SK-N-SH treated with all-trans-retinoic acid at 6 μM for 48 hours (cell line): ENCODE results near the gene FRYL.

ENCODE experiments used
- ATAC-seq: fragments of 200-7000 bp; cut with Tn5 transposase; 3 replicates; pipeline ENCODE4 v1.9.1; 2020; ENCODE audit warnings: mild to moderate bottlenecking, moderate library complexity
- ARNTL ChIP-seq: fragments of 450-650 bp; formaldehyde crosslinking; IDR thresholded peaks from 2 replicates; pipeline ENCODE4 v1.5.0; 2020; ENCODE audit warnings: low read depth, mild to moderate bottlenecking, moderate library complexity, borderline replicate concordance
- CSDC2 ChIP-seq: fragments of 250-450 bp; sonication (Bioruptor Pico); IDR thresholded peaks from 2 replicates; pipeline ENCODE4 v1.5.0; 2020; ENCODE audit warnings: mild to moderate bottlenecking, moderate library complexity
- ESRRG ChIP-seq: fragments of 250-450 bp; sonication (Bioruptor Pico); IDR thresholded peaks from 2 replicates; pipeline ENCODE4 v1.6.1; 2021; ENCODE audit warnings: mild to moderate bottlenecking
- GLIS3 ChIP-seq: fragments of 250-450 bp; sonication (Bioruptor Pico); IDR thresholded peaks from 2 replicates; pipeline ENCODE4 v1.5.0; 2020; ENCODE audit warnings: mild to moderate bottlenecking, moderate library complexity
- ISL1 ChIP-seq: fragments of 250-450 bp; sonication (Bioruptor Pico); IDR thresholded peaks from 2 replicates; pipeline ENCODE4 v2.1.2; 2022; ENCODE audit warnings: mild to moderate bottlenecking, moderate library complexity
- OSR1 ChIP-seq: fragments of 250-450 bp; sonication (Bioruptor Pico); IDR thresholded peaks from 2 replicates; pipeline ENCODE4 v1.8.0; 2022; ENCODE audit warnings: moderate library complexity, mild to moderate bottlenecking, inconsistent platforms
- PPARA ChIP-seq: fragments of 250-450 bp; sonication (Bioruptor Pico); IDR thresholded peaks from 2 replicates; pipeline ENCODE4 v1.5.0; 2020; ENCODE audit warnings: mild to moderate bottlenecking, borderline replicate concordance
- RARB ChIP-seq: fragments of 250-450 bp; sonication (Bioruptor Pico); IDR thresholded peaks from 2 replicates; pipeline ENCODE4 v1.8.0; 2021; ENCODE audit warnings: mild to moderate bottlenecking, moderate library complexity
- SNAI2 ChIP-seq: fragments of 250-450 bp; sonication (Bioruptor Pico); IDR thresholded peaks from 2 replicates; pipeline ENCODE4 v1.5.0; 2020; ENCODE audit warnings: mild to moderate bottlenecking, moderate library complexity
- TCF4 ChIP-seq: fragments of 250-450 bp; sonication (Bioruptor Pico); IDR thresholded peaks from 2 replicates; pipeline ENCODE4 v1.8.0; 2021; ENCODE audit warnings: mild to moderate bottlenecking, moderate library complexity, borderline replicate concordance
- ZC3H10 ChIP-seq: fragments of 250-450 bp; sonication (Bioruptor Pico); IDR thresholded peaks from 2 replicates; pipeline ENCODE4 v1.5.1; 2021; ENCODE audit warnings: mild to moderate bottlenecking, moderate library complexity
- ZFP3 ChIP-seq: fragments of 250-450 bp; sonication (Bioruptor Pico); IDR thresholded peaks from 2 replicates; pipeline ENCODE4 v1.5.0; 2020; ENCODE audit warnings: mild to moderate bottlenecking, moderate library complexity
- ZFP30 ChIP-seq: fragments of 450-650 bp; formaldehyde crosslinking; IDR thresholded peaks from 2 replicates; pipeline ENCODE4 v1.5.0; 2022; ENCODE audit warnings: mild to moderate bottlenecking, moderate library complexity
- ZNF565 ChIP-seq: fragments of 450-650 bp; formaldehyde crosslinking; conservative IDR thresholded peaks from 2 replicates; pipeline ENCODE4 v1.5.0; 2020; ENCODE audit warnings: low read depth, mild to moderate bottlenecking, moderate library complexity
- ZNF70 ChIP-seq: fragments of 450-650 bp; formaldehyde crosslinking; IDR thresholded peaks from 2 replicates; pipeline ENCODE4 v1.5.0; 2020; ENCODE audit warnings: mild to moderate bottlenecking, moderate library complexity
- TF ChIP-seq, protein P1 (sequence below): fragments of 250-450 bp; sonication (Bioruptor Pico); IDR thresholded peaks from 2 replicates; pipeline ENCODE4 v1.8.0; 2020; ENCODE audit warnings: mild to moderate bottlenecking, moderate library complexity, borderline replicate concordance
- TF ChIP-seq, protein P2 (sequence below): fragments of 250-450 bp; sonication (Bioruptor Pico); IDR thresholded peaks from 2 replicates; pipeline ENCODE4 v1.5.1; 2021; ENCODE audit warnings: mild to moderate bottlenecking, moderate library complexity
- TF ChIP-seq, protein P3 (sequence below): fragments of 250-450 bp; sonication (Bioruptor Pico); IDR thresholded peaks from 2 replicates; pipeline ENCODE4 v1.8.0; 2021; ENCODE audit warnings: low read depth, mild to moderate bottlenecking, moderate library complexity, borderline replicate concordance
- TF ChIP-seq, protein P4 (sequence below): fragments of 250-450 bp; sonication (Bioruptor Pico); IDR thresholded peaks from 2 replicates; pipeline ENCODE4 v1.5.0; 2020; ENCODE audit warnings: mild to moderate bottlenecking, moderate library complexity
- TF ChIP-seq, protein P5 (sequence below): fragments of 250-450 bp; sonication (Bioruptor Pico); IDR thresholded peaks from 2 replicates; pipeline ENCODE4 v1.5.1; 2020; ENCODE audit warnings: low read depth, mild to moderate bottlenecking, moderate library complexity

FRYL gene

DNA sequence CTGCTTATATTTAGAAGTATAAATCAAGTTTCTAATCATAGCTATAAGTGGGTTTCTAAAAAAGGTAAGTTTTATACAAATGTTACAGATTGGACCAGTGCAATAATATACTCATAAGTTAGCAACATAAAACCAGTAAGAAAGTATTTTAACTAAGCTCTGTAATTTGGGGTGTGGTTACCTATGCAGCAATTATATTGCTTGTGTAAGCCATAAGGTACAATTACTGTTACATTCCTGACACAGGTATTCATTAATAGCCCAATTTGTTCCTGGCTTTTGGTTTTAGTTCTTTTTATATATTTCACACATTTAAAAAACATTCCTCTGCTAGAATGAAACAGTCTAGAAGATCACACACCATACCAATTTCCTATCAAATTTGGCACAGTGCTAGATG is 115.1 kb downstream of the FRYL start (continued):
- TF ChIP-seq, protein P1, sequence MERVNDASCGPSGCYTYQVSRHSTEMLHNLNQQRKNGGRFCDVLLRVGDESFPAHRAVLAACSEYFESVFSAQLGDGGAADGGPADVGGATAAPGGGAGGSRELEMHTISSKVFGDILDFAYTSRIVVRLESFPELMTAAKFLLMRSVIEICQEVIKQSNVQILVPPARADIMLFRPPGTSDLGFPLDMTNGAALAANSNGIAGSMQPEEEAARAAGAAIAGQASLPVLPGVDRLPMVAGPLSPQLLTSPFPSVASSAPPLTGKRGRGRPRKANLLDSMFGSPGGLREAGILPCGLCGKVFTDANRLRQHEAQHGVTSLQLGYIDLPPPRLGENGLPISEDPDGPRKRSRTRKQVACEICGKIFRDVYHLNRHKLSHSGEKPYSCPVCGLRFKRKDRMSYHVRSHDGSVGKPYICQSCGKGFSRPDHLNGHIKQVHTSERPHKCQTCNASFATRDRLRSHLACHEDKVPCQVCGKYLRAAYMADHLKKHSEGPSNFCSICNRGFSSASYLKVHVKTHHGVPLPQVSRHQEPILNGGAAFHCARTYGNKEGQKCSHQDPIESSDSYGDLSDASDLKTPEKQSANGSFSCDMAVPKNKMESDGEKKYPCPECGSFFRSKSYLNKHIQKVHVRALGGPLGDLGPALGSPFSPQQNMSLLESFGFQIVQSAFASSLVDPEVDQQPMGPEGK (CRISPR knock-in tag) = no peak
- TF ChIP-seq, protein P2, sequence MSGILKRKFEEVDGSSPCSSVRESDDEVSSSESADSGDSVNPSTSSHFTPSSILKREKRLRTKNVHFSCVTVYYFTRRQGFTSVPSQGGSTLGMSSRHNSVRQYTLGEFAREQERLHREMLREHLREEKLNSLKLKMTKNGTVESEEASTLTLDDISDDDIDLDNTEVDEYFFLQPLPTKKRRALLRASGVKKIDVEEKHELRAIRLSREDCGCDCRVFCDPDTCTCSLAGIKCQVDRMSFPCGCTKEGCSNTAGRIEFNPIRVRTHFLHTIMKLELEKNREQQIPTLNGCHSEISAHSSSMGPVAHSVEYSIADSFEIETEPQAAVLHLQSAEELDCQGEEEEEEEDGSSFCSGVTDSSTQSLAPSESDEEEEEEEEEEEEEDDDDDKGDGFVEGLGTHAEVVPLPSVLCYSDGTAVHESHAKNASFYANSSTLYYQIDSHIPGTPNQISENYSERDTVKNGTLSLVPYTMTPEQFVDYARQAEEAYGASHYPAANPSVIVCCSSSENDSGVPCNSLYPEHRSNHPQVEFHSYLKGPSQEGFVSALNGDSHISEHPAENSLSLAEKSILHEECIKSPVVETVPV (CRISPR knock-in tag) = no peak
- TF ChIP-seq ZFP3 (CRISPR knock-in tag) = no peak

DNA sequence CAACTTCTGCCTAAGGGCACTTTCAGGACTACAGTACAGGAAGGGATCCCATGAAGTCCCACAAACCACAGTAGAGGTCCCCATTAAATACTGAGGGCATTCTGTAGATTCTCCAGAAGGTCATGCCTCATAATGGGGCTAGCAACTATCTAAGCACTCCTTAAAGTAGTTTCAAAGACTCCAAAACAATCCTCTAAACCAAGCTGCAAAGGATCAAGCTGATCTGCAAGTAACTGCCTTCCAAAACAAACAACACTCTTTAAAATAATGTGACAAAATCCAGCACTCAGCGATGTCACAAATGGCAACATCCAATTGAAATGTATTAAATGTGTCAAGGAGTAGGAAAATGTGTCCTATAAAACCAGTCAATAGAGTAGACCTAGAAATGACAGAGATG is 118.7 kb downstream of the FRYL start:
- ATAC-seq = no peak
- TF ChIP-seq RARB (no peak), ZNF70 (CRISPR knock-in tag) (no peak), ZFP30 (no peak), ARNTL (CRISPR knock-in tag) (no peak), ZNF565 (CRISPR knock-in tag) (no peak), PPARA (CRISPR knock-in tag) (no peak), ISL1 (CRISPR knock-in tag) (no peak), SNAI2 (no peak)
- TF ChIP-seq, protein P3, sequence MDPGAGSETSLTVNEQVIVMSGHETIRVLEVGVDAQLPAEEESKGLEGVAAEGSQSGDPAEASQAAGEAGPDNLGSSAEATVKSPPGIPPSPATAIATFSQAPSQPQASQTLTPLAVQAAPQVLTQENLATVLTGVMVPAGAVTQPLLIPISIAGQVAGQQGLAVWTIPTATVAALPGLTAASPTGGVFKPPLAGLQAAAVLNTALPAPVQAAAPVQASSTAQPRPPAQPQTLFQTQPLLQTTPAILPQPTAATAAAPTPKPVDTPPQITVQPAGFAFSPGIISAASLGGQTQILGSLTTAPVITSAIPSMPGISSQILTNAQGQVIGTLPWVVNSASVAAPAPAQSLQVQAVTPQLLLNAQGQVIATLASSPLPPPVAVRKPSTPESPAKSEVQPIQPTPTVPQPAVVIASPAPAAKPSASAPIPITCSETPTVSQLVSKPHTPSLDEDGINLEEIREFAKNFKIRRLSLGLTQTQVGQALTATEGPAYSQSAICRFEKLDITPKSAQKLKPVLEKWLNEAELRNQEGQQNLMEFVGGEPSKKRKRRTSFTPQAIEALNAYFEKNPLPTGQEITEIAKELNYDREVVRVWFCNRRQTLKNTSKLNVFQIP = no peak
- TF ChIP-seq, protein P2 (CRISPR knock-in tag) = no peak
- TF ChIP-seq, protein P4, sequence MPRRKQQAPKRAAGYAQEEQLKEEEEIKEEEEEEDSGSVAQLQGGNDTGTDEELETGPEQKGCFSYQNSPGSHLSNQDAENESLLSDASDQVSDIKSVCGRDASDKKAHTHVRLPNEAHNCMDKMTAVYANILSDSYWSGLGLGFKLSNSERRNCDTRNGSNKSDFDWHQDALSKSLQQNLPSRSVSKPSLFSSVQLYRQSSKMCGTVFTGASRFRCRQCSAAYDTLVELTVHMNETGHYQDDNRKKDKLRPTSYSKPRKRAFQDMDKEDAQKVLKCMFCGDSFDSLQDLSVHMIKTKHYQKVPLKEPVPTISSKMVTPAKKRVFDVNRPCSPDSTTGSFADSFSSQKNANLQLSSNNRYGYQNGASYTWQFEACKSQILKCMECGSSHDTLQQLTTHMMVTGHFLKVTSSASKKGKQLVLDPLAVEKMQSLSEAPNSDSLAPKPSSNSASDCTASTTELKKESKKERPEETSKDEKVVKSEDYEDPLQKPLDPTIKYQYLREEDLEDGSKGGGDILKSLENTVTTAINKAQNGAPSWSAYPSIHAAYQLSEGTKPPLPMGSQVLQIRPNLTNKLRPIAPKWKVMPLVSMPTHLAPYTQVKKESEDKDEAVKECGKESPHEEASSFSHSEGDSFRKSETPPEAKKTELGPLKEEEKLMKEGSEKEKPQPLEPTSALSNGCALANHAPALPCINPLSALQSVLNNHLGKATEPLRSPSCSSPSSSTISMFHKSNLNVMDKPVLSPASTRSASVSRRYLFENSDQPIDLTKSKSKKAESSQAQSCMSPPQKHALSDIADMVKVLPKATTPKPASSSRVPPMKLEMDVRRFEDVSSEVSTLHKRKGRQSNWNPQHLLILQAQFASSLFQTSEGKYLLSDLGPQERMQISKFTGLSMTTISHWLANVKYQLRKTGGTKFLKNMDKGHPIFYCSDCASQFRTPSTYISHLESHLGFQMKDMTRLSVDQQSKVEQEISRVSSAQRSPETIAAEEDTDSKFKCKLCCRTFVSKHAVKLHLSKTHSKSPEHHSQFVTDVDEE (CRISPR knock-in tag) = no peak
- TF ChIP-seq, protein P1 (CRISPR knock-in tag) = no peak

DNA sequence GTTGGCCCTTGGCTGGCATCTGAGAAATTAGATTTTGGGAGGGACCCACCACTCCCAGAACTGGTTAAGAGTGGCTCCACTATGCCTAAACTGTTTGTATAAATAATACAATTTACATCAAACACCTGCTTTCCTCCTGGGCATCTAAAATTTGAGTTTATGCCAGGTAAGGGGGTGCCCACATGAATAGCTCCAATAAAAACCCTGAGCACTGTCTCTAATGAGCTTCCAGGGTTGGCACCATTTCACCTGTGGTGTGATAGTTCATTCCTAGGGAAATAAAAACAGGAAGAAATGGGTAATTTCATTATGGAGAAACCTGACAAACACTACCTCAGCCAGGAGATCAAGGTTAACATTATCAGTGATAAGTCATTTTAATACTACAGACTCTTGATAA is 119.7 kb downstream of the FRYL start:
- TF ChIP-seq ZNF70 (CRISPR knock-in tag) = no peak
- TF ChIP-seq RARB = no peak
- TF ChIP-seq PPARA (CRISPR knock-in tag) = no peak
- no peak for TF ChIP-seq CSDC2 (CRISPR knock-in tag)
- TF ChIP-seq GLIS3 (CRISPR knock-in tag) = no peak
- TF ChIP-seq, protein P2 (CRISPR knock-in tag) = no peak
- TF ChIP-seq ESRRG = no peak
- TF ChIP-seq ZNF565 (CRISPR knock-in tag) = no peak
- TF ChIP-seq ARNTL (CRISPR knock-in tag) = no peak
- no peak for TF ChIP-seq ZFP3 (CRISPR knock-in tag)
- no peak for TF ChIP-seq SNAI2
- TF ChIP-seq, protein P3 = no peak
- TF ChIP-seq TCF4 (CRISPR knock-in tag) = no peak
- TF ChIP-seq, protein P5, sequence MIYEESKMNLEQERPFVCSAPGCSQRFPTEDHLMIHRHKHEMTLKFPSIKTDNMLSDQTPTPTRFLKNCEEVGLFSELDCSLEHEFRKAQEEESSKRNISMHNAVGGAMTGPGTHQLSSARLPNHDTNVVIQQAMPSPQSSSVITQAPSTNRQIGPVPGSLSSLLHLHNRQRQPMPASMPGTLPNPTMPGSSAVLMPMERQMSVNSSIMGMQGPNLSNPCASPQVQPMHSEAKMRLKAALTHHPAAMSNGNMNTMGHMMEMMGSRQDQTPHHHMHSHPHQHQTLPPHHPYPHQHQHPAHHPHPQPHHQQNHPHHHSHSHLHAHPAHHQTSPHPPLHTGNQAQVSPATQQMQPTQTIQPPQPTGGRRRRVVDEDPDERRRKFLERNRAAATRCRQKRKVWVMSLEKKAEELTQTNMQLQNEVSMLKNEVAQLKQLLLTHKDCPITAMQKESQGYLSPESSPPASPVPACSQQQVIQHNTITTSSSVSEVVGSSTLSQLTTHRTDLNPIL (CRISPR knock-in tag) = no peak
- no peak for TF ChIP-seq ZC3H10
- TF ChIP-seq OSR1 (CRISPR knock-in tag) = no peak
- TF ChIP-seq ISL1 (CRISPR knock-in tag) = no peak
- no peak for ATAC-seq
